HG03342 (cell line): ENCODE results near the gene SP100.
"Not testable (repeated sequence)": the region's sequence is repeated elsewhere in the genome, so short reads cannot be mapped to it uniquely, and the experiment has no call there.

Experiments
- ATAC-seq: cut with Tn5 transposase; IDR thresholded peaks from one replicate; pipeline ENCODE4 v1.9.1; 2021; ENCODE audit warnings: mild to moderate bottlenecking, moderate library complexity; ENCODE audit not compliant: unreplicated experiment

The SP100 gene

DNA sequence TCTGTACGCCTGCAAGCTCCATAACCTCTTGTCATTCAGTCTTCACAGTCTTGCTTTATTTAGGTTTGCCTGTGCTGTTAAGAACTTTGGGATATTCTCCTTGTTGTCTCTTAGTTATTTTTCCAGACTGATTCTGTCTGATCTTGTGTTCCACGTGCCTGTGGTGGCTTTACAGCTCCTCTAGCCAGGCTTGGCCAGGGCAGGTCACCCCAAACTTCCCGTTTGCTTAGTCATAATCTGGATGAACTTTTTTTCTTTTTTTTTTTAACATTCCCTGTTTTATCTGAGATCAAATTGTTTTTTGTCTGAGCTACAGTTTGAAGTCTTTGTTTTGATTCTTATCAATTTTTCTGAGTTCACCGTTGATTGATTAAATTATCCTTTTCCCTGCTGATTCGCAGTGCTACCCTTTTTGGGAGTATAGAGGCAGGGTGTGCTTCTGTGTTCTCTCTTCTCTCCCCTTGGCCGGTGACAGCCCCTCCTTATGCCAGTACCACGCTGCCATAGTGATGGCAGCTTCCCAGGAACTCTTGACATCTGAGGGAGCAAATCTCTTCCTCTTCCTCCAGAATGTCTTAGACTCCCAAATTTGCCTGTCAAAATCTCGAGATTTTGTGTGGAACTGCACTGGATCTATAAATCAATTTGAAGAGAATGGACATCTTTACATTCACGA lies 2.5 kb downstream of the SP100 start:
- no peak for ATAC-seq

DNA sequence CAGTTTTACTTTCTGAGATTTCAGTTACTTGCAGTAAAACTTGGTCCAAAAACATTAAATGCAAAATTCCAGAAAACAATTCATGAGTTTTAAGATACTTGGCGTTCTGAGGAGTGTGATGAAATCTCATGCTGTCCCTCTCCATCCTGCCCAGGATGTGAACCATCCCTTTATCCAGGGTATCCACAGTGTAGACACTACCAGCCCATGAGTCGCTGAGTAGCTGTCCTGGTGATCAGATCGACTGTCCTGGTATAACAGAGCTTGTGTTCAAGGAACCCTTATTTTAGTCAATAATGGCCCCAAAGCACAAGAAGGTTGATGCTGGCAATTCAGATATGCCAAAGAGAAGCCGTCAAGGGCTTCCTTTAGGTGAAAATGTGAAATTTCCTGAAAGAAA lies 3.2 kb downstream of the SP100 start:
- ATAC-seq: no peak

DNA sequence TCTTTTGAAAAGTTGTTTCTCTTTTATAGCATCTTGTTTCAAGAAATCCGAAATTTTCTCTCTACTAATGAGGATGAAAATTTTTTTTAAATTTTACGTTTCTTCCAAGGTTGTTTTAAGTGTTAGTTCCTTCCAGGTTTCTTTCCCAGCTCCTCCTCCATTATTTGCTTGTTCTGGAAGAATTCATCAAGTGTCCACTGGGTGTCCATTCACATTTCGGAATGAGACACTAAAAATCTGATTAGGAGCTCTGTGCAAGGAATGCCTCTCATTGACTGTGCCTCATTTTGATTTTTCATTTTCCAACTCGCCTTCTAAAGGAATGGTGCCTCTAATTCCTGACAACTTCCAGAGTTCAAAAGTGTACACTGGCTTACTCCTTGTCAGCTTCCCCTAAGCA lies 6.1 kb downstream of the SP100 start:
- ATAC-seq: no peak

DNA sequence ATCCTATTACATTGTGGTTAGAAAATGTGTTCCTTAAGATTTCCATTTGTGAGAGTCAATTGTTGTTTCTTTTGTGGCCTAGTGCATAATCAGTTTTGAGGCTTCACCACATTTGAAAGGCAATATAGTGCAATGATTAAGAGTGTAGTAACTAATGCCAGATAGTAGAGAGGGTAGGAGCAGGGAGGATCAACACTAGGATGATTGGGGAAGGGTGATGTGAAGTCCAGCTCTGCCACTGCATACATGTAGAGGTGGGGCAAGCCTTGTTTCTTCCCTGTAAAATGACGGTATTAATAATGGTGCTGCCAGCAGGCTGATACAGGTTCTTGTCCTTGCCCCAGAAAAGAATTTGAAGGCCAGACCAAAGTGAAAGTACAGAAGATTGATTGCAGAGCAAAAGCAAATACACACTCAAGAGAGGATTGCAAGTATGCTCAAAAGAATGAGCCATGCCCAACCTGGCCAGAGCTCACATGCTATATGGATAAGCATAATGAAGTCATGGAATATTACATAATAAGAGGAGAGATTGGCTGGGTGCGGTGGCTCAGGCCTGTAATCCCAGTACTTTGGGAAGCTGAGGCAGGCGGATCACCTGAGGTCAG lies 8.0 kb downstream of the SP100 start:
- ATAC-seq: no peak

DNA sequence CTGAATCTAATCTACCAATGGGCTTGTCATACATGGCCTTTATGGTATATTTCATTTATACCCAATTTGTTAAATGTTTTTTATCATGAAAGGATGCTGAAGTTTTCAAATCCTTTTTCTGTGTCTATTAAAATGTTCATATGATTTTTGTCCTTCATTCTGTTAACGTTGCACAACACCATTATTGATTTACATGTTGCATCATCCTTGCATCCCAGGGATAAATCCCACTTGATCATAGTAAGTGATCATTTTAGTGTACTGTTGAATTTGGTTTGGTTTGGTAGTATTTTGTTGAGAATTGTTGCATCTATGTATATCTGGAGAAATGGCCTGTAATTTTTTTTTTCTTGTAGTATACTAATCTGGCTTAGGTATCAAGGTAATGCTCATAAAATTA lies 9.4 kb downstream of the SP100 start:
- ATAC-seq: no peak

DNA sequence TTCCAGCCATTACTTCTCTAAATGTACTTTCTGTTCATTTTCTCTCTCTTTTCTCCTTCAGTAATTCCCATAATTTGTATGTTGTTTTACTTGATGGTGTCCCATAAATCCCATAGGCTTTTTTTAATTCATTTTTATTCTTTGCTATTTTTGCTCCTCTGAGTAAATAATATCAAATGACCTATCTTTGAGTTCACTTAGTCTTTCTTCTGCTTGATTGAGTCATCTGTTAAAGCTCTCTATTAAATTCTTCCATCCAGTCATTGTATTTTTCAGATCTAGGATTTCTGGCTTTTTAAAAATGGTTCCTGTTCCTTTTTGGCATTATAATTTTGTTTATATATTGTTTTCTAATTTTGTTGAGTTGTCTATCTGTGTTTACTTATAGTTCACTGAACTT lies 13.5 kb downstream of the SP100 start:
- ATAC-seq: no peak

DNA sequence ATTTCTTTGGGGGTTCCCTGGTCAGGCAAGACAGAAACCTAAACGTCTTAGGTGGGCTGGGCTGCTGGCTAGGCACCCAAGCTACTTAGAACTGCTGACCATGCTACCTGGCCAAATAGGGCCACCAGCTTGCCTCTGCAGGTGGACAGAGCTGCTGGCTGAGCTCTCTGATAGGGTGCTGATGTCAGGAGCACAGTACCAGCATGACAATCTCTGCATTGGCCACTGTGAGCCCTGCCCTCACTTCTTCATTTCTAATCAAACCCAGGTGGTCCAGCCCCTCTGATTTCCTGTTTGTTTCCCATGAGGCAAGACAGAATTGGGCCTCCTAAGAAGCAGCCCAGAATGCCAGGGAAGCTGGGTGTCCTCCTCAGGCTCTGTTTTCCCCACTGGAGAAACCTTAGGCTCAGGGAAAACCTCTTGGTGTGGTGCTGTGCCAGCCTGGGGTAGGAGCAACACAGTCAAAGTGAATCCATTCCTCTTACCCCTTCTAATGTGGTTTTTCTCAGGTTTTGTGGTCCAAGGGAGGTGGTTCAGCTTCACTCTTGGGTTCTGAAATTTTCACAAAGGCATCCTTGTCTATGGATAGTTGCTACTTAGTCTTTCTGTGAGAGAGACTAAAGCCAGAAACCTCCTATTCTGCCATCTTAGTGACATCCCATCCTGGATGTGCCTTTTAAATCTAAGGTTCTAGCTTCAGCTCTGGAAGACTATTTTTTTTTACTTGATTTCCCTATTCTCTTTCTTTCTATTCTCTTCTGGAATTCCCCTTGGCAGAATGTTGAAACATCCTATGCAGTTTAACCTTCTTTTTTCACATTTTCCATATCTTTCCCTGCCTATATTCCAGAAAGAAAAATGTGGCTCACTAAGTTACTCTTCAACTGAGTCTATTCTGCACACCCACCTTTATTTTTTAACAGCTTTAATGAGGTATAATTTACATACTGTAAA lies 15.2 kb downstream of the SP100 start:
- no peak for ATAC-seq

DNA sequence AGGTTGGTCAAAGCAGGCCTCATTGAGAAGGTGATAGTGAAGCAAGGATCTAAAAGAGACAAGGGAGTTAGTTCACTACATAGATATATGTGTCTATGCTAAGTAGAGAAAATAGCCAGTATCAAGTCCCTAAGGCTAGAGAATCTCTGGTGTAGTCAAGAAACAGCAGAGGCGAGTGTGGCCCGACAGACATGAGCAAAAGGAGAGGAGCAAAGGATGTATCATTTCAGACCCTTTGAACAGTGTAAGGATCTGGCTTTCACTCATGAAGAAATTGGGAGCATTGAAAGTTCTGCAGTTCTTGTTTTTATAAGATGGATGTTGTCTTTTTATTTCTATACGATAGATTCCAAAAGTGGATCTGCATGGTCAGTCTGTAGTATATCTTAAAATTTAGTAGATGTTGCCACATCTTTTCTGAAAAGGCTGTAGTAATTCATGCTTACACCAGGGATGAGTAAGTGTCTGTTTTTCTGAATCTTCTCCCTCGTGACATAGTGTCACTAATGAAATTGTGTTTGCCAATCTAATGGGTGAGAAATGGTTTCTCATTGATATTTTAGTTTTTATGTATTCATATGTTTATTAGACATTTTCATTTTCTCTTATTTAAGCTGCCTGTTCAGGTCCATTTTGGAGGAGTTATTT lies 18.8 kb downstream of the SP100 start:
- ATAC-seq: no peak

DNA sequence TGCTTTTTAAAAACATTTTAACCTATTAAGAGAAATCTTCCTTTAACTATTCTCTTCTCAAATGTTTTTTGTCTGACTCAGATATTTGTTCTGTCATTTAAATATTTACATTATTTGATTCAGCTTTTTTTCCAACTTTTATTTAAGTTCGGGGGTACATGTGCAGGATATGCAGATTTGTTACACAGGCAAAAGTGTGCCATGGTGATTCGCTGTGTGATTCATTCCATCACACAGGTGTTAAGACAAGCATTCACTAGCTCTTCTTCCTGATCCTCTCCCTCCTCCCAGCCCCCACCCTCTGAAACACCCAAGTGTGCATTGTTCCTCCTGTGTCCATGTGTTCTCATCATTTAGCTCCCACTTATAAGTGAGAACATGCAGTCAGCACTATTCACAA lies 19.4 kb downstream of the SP100 start:
- ATAC-seq: no peak

DNA sequence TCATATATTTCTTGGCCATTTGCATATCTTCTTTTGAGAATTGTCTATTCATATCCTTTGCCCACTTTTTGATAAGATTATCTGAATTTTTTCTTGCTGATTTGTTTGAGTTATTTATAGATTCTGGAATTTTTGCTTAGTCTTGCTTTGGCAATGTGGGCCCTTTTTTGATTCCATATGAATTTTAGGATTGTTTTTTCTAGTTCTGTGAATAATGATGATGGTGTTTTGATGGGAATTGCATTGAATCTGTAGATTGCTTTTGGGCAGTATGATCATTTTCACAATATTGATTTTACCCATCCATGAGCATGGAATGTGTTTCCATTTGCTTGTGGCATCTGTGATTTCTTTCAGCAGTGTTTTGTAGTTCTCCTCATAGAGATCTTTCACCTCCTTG lies 23.1 kb downstream of the SP100 start:
- ATAC-seq: not testable (repeated sequence)

DNA sequence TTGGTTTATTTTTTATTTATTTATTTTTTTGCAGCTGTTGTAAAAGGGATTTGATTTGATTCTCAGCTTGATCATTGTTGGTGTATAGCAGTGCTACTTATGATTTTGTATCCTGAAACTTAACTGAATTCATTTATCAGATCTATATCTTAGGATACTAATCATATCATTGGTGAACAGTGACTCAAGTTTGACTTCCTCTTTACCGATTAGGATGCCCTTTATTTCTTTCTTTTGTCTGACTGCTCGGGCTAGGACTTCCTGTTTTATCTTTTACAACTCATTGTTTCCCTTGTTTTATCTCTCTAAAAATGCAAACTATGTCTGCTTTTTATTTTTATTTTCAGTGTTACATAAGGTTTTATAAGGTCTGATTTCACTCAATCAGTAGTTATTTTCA lies 23.6 kb downstream of the SP100 start:
- no peak for ATAC-seq

DNA sequence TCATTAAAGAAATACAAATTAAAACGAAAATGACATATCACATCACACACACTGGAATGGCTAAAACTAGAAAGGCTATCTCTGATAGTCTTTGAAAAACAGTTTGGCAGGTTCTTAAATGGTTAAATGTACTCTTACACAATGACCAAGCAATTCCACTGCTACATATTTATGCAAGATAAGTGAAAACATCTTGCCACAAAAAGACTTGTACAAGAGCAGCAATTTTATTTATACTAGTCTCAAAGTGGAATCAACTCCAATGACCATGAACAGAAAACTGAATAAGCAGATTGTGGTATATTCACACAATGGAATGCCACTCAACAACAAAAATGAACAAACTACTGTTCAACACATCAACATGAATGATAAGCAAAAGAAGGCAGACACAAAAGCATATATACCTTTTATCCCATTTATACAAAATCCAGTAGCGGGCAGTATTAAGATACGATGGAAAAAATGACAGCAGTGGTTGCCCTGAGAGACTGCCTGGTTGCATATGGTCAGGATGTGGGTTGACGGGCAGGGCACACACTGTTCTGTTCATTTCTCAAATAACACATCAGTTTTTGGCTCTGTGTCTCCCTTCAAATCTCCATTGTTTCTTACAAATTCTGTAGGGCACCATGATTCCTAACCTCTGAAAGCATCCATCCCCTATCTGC lies 25.4 kb downstream of the SP100 start:
- no peak for ATAC-seq

DNA sequence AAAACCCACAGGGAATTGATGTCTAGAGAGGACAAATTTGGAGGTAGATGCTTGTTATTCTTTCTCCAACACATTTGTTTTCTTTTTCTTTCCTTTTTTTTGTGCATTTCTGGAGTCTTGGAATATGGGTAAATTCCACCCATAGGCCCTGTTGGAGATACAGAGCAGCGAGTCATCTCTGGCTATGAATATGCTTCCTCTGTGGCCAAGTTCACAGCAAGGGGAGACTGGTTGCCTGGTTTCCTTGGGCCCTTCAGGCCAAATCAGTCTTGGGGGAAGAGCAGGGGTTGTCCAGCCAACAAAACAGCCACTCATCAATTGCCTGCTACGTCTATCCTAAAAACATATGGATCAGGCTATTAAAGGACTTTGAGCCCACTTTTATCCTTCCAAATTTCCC lies 27.5 kb downstream of the SP100 start:
- ATAC-seq: no peak

DNA sequence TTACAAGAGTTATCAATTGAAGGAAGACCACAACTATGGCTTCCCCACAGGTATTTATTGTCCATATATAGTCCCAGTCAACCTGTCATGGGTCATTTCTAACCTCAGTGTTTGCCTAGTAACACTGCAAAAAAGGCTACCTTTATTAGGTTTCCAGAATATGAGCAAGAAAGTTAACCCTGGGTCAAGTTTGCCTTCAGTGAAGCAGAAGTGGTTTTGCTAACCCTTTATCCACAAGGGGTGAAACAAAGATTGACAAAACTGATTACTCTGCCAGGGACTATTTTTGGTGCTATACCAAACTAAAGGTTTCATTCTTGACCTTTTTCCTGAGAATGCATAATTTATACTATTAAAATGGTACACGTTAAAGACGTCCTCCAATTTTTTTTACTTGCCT lies 28.8 kb downstream of the SP100 start:
- ATAC-seq: no peak

DNA sequence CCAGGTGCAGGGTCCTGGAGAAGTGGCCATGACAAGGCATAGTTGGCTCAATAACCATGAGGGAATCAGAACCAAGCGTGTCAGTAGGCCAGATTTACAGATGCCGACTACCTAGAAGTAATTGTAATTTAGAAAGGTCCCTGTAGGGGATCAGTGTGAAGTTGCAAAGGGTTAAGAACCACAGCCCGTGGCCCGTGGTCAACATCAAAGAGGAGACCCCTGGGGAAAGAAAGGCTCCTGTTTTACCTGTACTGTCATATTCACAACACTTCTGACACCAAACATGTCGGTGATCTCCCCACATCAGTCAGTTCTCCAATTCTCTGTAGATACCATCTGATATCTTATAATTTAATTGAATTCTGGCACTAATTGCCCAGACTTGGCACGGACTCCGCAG lies 31.0 kb downstream of the SP100 start:
- no peak for ATAC-seq

DNA sequence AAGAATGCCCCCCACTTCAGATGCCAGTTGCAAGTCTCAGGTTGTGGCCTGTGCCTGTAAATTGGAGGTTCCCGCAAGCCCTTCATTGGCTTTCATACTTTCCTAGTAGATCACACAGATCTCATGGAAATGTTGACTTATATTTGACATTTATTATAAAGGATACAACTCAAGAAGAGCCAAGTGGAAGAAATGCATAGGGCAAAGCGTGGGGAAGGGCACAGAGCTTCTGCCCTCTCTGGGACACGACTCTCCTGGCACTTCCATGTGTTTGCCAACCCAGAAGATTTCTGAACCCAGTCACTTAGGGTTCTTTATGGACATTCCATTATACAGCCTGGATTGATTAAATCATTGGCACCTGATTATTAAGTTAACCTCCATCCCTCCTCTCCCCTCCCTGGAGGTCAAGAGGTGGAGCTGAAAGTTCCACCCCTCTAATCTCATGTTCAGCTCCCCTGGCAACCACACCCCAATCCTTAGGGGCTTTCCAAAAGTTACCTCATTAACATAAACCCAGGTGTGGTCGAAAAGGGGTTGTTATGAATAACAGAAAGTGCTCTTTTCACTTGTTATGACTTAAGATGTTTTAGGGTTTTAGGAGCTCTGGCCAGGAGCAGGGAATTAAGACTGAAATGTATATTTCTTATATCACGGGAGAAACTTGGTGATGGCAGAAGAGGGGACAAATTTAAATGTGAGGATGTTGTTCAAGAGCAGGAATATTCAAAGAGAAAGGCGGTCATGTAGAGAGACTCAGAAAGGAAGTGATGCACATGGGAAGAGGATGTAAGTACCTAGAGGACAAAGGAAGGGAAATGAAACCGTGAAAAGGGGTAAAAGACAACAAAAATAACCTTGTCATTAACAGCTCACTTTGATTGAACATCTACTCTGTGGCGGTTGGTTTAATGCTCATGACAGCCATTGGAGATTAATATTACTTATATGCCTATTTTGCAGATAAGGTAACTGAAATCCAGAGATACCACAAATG lies 31.8 kb downstream of the SP100 start:
- peak; percentile 83 for ATAC-seq

DNA sequence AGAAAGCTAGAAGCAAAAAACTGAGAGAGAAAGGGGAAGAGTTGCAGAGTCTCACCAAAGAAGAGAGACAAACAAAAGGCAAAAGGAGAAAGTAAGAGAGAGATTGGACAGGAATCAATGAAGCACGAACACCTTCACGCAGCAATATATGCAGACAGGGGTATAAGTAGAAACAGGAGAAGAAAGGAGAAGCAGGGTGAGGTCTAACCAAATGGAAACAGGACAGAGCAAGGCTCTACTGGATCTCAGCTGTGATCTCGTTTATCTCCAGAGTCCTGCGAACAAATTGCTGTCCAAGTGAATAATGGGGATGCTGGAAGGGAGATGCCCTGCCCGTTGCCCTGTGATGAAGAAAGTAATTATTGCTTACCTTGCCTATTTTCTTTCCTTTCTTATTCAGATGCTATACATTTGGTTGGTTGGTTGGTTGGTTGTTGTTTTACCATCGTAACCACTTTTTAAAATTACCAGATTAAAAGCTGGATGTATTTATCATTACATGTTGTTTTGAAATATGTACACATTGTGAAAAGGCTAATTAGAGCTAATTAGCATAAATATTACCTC lies 34.0 kb downstream of the SP100 start:
- no peak for ATAC-seq

DNA sequence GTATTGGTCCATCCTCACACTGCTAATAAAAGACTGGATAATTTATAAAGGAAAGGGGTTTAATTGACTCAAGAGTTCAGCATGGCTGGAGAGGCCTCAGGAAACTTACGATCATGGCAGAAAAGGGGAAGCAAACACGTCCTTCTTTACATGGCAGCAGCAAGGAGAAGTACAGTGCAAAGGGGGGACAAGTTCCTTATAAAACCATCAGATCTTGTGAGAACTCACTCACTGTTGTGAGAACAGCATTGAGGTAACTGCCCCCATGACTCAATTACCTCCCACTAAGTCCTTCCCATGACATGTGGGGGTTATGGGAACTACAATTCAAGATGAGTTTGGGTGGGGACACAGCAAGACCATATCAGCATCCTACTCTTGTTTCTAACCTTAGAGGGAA lies 37.0 kb downstream of the SP100 start:
- ATAC-seq: no peak

DNA sequence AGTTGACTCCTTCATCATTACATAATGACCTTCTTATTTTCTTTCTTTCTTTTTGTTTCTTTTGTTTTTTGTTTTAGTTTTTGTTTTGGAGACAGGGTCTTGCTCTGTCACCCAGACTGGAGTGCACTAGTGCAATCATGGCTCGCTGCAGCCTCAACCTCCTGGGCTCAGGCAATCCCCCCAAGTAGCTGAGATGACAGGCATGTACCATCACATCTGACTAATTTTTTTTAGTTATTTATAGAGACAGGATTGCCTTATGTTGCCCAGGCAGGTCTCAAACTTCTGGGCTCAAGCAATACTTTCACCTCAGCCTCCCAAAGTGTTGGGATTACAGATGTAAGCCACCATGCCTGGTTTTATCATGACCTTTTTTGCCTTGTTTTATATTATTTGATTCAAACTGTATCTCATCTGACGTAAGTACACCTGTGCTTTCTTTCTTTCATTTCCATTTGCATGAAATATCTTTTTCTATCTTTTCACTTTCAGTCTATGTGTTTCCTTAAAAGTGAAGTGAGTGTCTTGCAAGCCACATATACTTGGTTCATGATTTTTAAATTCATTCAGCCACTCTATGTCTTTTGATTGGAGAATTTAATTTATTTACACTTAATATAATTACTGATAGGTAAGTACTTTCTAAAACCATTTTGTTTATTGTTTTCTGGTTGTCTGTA lies 39.1 kb downstream of the SP100 start:
- no peak for ATAC-seq
